ENCODE measurements around the gene MOV10. TPM values are rescaled to one million over a fixed set of nuclear protein-coding genes. Genes with fewer than 3 reads are reported as not detected.

Gene MOV10
- total and polyA plus RNA-seq, 10 of the 15 experiments (the other 5 are each of a cell fraction or from before 2014, with no cell fraction given), result 21.0 to 80.3 (median 49.8) TPM

DNA sequence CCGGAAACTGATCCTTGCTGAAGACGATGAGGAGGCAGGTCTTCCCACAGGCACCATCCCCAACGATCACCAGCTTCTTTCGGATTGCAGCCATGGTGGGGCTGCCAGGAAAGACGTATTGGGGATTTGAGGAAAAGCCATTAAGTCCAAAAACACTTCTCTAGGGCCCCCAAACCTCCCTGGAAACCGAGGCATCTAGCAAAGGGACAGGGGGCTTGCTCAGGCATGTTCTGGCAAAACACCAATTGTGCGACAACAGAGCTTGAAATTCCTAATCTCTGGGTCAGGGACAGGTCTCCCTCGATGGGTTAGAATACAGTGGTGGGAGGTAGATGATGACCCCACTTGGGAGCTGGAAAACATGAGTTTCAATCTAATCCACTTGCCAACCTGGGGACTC is 29.2 kb downstream of the MOV10 start:
- Histone ChIP-seq H3K27me3 (replicated peaks in 1 of 2; ENCODE audit: control insufficient read depth in 2 of 2, insufficient read depth in 2 of 2, low read length in 1 of 2) (no peaks in the 10 kb centered on the region), H4K20me1 (ENCODE audit: control insufficient read depth, insufficient read depth) (no peaks in the 10 kb centered on the region), H3K4me2 (ENCODE audit: control insufficient read depth, insufficient read depth) (peak overlapping the region; percentile 96), H3K36me3 (ENCODE audit: control insufficient read depth in 2 of 2, insufficient read depth in 2 of 2, low read length in 1 of 2) (peaks cover 0 to 15% of the 10 kb centered on the region in 2 experiments; a peak in 3 of 4 replicates), H3K9ac (ENCODE audit: control insufficient read depth, insufficient read depth, low read length) (no peak overlapping the region), H3K4me1 (ENCODE audit: control insufficient read depth, insufficient read depth, low read length) (peaks cover 37% of the 10 kb centered on the region), H3K4me3 (peak overlapping the region; percentile 68; the same call in 1 of the 2 replicates), H3K79me2 (ENCODE audit: control insufficient read depth, insufficient read depth, low read length) (peaks cover 33% of the 10 kb centered on the region), H3K9me3 (replicated peaks; ENCODE audit: control insufficient read depth, insufficient read depth, low read length) (no peaks in the 10 kb centered on the region), H2AFZ (ENCODE audit: control insufficient read depth, low read depth, low read length) (no peak overlapping the region), H3K27ac (ENCODE audit: control insufficient read depth, insufficient read depth) (peak overlapping the region; percentile 81)
- FAIRE-seq, result no peak
- ChIA-PET RAD21 (ENCODE audit: unreplicated experiment) (interaction anchor here (1.1 to 4.1 kb wide), 10 partner anchors 11 to 312 kb away, joined by 3 to 42 read pairs (median 12); partner anchors contain the start of genes CTTNBP2NL, MOV10 and PPM1J), POLR2A (interaction anchor here (1.2 to 3.6 kb wide), 6 partner anchors 19 to 312 kb away, joined by 3 to 26 read pairs (median 6); partner anchors contain the start of genes CAPZA1, MOV10 and ST7L), SMC1A (ENCODE audit: uncharacterized antibody, unreplicated experiment) (interaction anchor here (0.5 to 4.0 kb wide), 14 partner anchors 12 to 312 kb away, joined by 3 to 28 read pairs (median 6); partner anchors contain the start of genes MOV10 and PPM1J), CTCF (interaction anchor here (0.6 to 5.6 kb wide), 9 partner anchors 12 to 369 kb away, joined by 3 to 48 read pairs (median 7); partner anchors contain the start of genes LRIG2, MOV10 and PPM1J)
- in situ Hi-C loops (cut with MboI) (no loop called here), intact Hi-C loops (cut with micrococcal nuclease; ENCODE audit: unreplicated experiment) (no loop called here)
- TF ChIP-seq SMC3 (IDR thresholded peaks at IDR 0.05; ENCODE audit: borderline replicate concordance, low read length) (no peak), IRF4 (IDR thresholded peaks at IDR 0.05; ENCODE audit: low read depth, low read length) (no peak), SMAD5 (IDR thresholded peaks at IDR 0.05; ENCODE audit: low read depth) (no peak), KDM1A (IDR thresholded peaks at IDR 0.05; ENCODE audit: borderline replicate concordance) (no peak), ATF7 (IDR thresholded peaks at IDR 0.05; ENCODE audit: low read depth) (no peak), NFYA (IDR thresholded peaks at IDR 0.05; ENCODE audit: borderline replicate concordance, low read depth, low read length) (no peak), YY1 (IDR thresholded peaks at IDR 0.05; ENCODE audit: low read depth, low read length) (no peak), ZNF274 (IDR thresholded peaks at IDR 0.05; ENCODE audit: insufficient read depth, insufficient read length) (no peak), KAT2A (conservative IDR thresholded peaks at IDR 0.05; ENCODE audit: control insufficient read depth, low read depth, low read length) (no peak)
- TF ChIP-seq, protein P1, sequence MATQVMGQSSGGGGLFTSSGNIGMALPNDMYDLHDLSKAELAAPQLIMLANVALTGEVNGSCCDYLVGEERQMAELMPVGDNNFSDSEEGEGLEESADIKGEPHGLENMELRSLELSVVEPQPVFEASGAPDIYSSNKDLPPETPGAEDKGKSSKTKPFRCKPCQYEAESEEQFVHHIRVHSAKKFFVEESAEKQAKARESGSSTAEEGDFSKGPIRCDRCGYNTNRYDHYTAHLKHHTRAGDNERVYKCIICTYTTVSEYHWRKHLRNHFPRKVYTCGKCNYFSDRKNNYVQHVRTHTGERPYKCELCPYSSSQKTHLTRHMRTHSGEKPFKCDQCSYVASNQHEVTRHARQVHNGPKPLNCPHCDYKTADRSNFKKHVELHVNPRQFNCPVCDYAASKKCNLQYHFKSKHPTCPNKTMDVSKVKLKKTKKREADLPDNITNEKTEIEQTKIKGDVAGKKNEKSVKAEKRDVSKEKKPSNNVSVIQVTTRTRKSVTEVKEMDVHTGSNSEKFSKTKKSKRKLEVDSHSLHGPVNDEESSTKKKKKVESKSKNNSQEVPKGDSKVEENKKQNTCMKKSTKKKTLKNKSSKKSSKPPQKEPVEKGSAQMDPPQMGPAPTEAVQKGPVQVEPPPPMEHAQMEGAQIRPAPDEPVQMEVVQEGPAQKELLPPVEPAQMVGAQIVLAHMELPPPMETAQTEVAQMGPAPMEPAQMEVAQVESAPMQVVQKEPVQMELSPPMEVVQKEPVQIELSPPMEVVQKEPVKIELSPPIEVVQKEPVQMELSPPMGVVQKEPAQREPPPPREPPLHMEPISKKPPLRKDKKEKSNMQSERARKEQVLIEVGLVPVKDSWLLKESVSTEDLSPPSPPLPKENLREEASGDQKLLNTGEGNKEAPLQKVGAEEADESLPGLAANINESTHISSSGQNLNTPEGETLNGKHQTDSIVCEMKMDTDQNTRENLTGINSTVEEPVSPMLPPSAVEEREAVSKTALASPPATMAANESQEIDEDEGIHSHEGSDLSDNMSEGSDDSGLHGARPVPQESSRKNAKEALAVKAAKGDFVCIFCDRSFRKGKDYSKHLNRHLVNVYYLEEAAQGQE (IDR thresholded peaks at IDR 0.05; ENCODE audit: low read depth, low read length), result no peak
- TF ChIP-seq, protein P2, sequence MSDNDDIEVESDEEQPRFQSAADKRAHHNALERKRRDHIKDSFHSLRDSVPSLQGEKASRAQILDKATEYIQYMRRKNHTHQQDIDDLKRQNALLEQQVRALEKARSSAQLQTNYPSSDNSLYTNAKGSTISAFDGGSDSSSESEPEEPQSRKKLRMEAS (IDR thresholded peaks at IDR 0.05; ENCODE audit: low read depth, low read length), result no peak
- no peak for ATAC-seq
- DNase-seq (ENCODE audit: low read depth, low spot score), result no peak
- 82% methylated on average over 8 of the region's 8 CpGs for WGBS (ENCODE audit: insufficient coverage, insufficient replicate concordance, low lambda C conversion rate, missing lambda C conversion rate)
- TSS peak; percentile 37 for BruUV-seq (replicated peaks)

Data from GM12878 (cell line).